Nephron progenitor cell (in vitro differentiated cells): ENCODE results near the gene PTPRF.

Experiments used
- DNase-seq: peaks from one replicate; pipeline ENCODE4 v3.0.0; 2021
- H3K27ac Mint-ChIP-seq: 2 replicates; pipeline ENCODE4 v1.8.0; 2021; ENCODE audit warnings: mild to moderate bottlenecking, moderate library complexity, mixed read lengths
- H3K27me3 Mint-ChIP-seq: 2 replicates; pipeline ENCODE4 v1.8.0; 2021; ENCODE audit warnings: mild to moderate bottlenecking, low read depth, mixed read lengths; ENCODE audit not compliant: poor library complexity
- H3K36me3 Mint-ChIP-seq: 2 replicates; pipeline ENCODE4 v1.8.0; 2021; ENCODE audit warnings: low read depth, mixed read lengths
- H3K4me1 Mint-ChIP-seq: 2 replicates; pipeline ENCODE4 v1.8.0; 2021; ENCODE audit warnings: mixed read lengths
- H3K4me3 Mint-ChIP-seq: 2 replicates; pipeline ENCODE4 v1.8.0; 2021; ENCODE audit warnings: mild to moderate bottlenecking, moderate library complexity, mixed read lengths
- H3K9me3 Mint-ChIP-seq: 2 replicates; pipeline ENCODE4 v1.8.0; 2021; ENCODE audit warnings: mild to moderate bottlenecking, moderate library complexity, mixed read lengths
- TF ChIP-seq, protein P1 (sequence below): fragments of 200-600 bp; sonication (generic); IDR thresholded peaks from 2 replicates; pipeline ENCODE4 v1.5.0; 2021; ENCODE audit warnings: antibody characterized with exemption

PTPRF gene

DNA sequence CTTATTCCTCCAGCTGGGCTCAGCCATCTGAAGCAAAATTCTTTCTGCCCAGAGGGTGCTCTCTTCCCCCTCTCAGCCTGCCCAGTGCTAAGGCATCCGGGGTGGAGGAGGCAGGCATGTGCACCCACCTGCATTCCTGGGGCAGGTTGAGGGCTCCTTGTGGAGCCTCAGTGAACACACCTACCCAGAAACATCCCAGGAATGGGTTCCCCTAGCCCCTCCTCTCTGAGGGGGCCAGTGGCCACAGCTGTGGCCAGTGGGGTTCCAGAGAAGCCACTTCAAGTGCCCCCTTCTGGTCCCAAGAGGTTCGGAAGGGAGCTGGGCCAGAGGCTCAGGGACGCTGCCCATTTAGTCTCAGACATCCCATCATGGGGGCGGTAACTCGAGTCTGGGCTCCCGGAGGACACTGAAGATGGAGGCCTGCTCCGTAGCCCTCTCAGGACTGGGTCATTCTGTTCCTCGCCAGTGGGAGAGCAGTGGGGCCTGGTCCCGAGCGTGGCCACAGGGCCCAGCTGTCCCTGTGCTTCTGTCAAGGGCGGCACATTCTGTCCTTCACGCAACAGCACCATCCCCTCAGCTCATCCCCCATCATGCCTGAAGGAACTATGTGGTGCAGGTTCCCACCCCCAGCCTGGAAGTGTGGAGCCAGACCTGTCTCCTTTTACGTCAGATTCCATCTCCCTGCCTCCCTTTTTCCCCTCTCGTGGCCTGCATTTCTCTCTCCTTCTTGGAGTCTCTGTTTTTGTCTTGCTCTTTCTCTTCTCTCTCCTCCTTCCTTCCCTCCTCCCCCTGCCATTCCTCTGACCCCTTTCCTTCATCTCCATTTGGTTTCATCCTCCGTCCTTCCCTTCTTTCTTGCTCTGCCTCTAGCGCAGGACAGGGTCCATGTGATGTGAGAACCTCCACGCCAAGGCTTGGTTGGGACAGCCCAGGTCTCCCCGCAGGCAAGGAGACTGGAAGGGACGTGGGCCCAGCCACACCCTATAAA is 69.6 kb downstream of the PTPRF start:
- Mint-ChIP-seq H3K27ac (no peak overlapping the region), H3K36me3 (peaks cover 9% of the 10 kb centered on the region), H3K27me3 (no peaks in the 10 kb centered on the region), H3K4me3 (no peak overlapping the region), H3K4me1 (no peaks in the 10 kb centered on the region), H3K9me3 (no peaks in the 10 kb centered on the region)
- DNase-seq: no peak
- TF ChIP-seq, protein P1, sequence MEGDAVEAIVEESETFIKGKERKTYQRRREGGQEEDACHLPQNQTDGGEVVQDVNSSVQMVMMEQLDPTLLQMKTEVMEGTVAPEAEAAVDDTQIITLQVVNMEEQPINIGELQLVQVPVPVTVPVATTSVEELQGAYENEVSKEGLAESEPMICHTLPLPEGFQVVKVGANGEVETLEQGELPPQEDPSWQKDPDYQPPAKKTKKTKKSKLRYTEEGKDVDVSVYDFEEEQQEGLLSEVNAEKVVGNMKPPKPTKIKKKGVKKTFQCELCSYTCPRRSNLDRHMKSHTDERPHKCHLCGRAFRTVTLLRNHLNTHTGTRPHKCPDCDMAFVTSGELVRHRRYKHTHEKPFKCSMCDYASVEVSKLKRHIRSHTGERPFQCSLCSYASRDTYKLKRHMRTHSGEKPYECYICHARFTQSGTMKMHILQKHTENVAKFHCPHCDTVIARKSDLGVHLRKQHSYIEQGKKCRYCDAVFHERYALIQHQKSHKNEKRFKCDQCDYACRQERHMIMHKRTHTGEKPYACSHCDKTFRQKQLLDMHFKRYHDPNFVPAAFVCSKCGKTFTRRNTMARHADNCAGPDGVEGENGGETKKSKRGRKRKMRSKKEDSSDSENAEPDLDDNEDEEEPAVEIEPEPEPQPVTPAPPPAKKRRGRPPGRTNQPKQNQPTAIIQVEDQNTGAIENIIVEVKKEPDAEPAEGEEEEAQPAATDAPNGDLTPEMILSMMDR: no peak

DNA sequence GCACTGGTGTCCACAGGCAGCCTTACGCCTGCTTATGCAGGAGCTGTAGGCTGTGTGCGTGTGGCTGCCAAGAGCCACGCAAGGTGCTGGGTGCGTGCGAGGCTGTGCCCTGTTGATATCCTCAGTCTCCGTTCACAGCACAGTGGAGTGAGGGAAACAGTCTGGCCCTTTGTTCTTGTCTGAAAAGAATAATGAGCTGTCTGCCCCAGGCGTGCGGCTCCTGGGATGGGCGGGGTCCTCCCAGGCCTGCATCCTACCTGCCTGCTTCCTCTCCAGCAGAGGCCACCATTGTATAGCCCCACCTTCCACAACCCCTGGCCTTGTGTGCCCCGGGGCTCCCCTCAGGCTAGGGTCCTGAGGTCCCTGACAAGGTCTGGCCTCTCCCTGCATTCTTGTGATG is 72.3 kb downstream of the PTPRF start:
- no peaks in the 10 kb centered on the region for H3K27me3 Mint-ChIP-seq
- H3K4me3 Mint-ChIP-seq: no peak overlapping the region
- DNase-seq: no peak
- H3K4me1 Mint-ChIP-seq: no peaks in the 10 kb centered on the region
- no peaks in the 10 kb centered on the region for H3K9me3 Mint-ChIP-seq
- H3K27ac Mint-ChIP-seq: no peak overlapping the region
- TF ChIP-seq, protein P1: no peak
- H3K36me3 Mint-ChIP-seq: peaks cover 21% of the 10 kb centered on the region

DNA sequence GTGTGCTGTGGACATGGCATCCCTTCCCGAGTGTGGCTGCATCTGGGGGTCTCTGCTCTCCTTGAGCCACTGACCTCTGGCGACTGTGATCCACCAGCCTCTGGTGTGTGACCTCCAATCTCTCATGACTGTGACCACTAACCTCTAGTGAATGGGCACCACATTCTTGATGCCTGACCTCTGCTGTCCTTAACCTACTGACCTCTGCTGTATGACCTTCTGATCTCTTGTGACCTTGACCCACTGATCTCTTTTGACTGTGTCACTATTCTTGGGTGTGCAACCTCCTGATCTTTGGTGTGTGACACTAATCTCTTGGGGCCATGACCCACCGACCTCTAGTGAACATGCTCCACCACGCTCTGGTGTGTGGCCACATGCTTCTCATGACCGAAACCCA is 73.5 kb downstream of the PTPRF start:
- peaks cover 32% of the 10 kb centered on the region for H3K36me3 Mint-ChIP-seq
- DNase-seq: no peak

DNA sequence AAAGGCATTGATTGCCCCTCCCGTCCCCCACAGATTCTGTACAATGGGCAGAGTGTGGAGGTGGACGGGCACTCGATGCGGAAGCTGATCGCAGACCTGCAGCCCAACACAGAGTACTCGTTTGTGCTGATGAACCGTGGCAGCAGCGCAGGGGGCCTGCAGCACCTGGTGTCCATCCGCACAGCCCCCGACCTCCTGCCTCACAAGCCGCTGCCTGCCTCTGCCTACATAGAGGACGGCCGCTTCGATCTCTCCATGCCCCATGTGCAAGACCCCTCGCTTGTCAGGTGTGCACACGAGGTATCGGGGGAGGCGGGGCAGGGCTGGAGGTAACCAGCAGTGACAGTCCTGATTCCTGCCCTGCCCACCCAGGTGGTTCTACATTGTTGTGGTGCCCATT is 74.5 kb downstream of the PTPRF start:
- Mint-ChIP-seq H3K9me3 (no peaks in the 10 kb centered on the region), H3K36me3 (peaks cover 42% of the 10 kb centered on the region), H3K4me1 (no peaks in the 10 kb centered on the region), H3K4me3 (no peak overlapping the region), H3K27ac (no peak overlapping the region), H3K27me3 (no peaks in the 10 kb centered on the region)
- no peak for DNase-seq
- TF ChIP-seq, protein P1: no peak

More for the DNA sequence above, 73.5 kb downstream of the PTPRF start:
- H3K4me1 Mint-ChIP-seq: no peaks in the 10 kb centered on the region
- no peaks in the 10 kb centered on the region for H3K9me3 Mint-ChIP-seq
- no peaks in the 10 kb centered on the region for H3K27me3 Mint-ChIP-seq
- TF ChIP-seq, protein P1: no peak
- H3K27ac Mint-ChIP-seq: no peak overlapping the region
- no peak overlapping the region for H3K4me3 Mint-ChIP-seq

DNA sequence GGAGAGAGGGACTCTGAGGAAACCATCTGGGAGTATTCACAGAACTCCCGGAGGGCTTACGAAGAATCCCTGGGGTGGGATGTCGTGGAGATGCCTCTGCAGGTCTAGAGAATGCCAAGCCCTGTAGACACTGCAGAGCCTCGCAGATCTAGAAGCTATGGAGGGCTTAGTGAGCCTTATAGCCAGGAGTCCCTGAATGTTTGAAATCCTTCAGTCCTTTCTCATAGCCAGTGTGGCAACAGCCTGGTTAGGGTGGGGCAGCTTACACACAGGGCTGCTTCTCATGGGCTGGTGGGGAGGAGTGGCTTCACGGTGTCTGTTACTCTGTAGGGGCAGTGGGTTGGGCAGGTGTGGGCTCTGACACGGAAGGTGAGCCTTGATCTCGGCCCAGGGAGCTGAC is 75.1 kb downstream of the PTPRF start:
- TF ChIP-seq, protein P1: no peak
- peaks cover 43% of the 10 kb centered on the region for H3K36me3 Mint-ChIP-seq
- H3K4me1 Mint-ChIP-seq: no peaks in the 10 kb centered on the region
- no peaks in the 10 kb centered on the region for H3K9me3 Mint-ChIP-seq
- H3K27me3 Mint-ChIP-seq: no peaks in the 10 kb centered on the region
- DNase-seq: no peak
- no peak overlapping the region for H3K27ac Mint-ChIP-seq
- no peak overlapping the region for H3K4me3 Mint-ChIP-seq

DNA sequence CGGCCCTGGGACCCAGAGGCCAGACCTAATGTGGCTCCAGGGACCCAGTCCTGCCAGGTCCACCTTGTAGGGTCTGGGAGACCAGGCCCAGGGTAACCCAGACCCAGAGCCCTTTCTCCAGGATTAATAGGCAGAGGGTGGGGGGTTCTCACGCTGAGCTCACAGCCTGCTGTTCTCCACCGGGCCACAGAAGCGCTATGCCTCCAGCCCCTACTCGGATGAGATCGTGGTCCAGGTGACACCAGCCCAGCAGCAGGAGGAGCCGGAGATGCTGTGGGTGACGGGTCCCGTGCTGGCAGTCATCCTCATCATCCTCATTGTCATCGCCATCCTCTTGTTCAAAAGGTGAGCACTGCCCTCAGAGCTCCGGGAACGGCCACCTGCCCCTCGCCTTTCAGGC is 75.9 kb downstream of the PTPRF start:
- TF ChIP-seq, protein P1: no peak
- H3K4me3 Mint-ChIP-seq: no peak overlapping the region

More for the DNA sequence above, 75.9 kb downstream of the PTPRF start:
- no peak for DNase-seq
- Mint-ChIP-seq H3K36me3 (peaks cover 43% of the 10 kb centered on the region), H3K27me3 (peaks cover 5% of the 10 kb centered on the region), H3K9me3 (no peaks in the 10 kb centered on the region), H3K27ac (no peak overlapping the region), H3K4me1 (no peaks in the 10 kb centered on the region)
